Ecto neural progenitor cell (in vitro differentiated cells): Measurements from ENCODE around the gene ZNF484.
"Not testable (repeated sequence)": the region's sequence is repeated elsewhere in the genome, so short reads cannot be mapped to it uniquely, and the experiment has no call there.

Source experiments
- DNase-seq: peaks from one replicate; pipeline ENCODE4 v3.0.0-alpha.2; 2018; ENCODE audit warnings: low spot score

ZNF484 gene

DNA sequence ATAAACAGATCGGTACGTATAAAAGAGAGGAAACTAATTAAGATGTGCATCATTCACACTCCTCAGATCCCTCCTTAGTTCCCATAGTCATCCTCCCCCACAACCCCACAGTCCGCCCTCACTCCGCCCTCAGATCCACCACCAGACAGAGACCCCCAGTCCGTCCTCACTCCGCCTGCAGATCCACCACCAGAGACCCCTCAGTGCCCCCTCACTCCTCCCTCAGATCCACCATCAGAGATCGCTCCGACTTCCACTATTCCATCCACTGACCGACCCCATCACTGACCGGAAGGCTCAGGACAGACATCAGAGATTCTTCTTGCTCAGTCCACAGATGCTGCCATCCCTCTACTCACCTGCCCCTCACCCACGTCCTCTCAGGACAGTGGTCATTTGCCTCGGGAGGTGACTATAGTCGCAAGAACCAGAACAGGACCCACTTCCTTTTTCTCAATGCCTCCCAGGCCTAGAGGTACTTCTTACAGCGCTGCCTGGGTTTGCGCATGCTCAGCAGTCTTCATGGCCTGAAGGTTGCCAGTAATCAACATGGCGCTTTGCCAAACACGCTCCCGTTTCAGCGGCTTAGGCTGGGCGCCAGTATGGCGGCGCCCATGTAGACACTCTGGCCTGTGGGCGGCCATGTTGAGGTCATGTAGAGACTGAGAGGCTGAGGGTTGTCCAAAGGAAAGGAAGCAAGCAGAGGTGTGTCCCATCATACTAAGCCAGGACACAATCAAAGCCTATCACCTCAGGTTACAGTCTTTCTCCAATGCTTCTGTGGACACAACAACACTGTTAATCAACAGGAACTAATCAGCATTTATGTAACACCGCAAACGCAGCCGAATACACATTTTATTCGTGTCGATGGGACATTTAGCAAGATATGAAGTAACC, at the start of gene ZNF484:
Gene ZNF484, minus strand, starts transcription at position 508 of the 900 bp plus-strand sequence. CDS start 3,009 bp downstream, outside the sequence.
- DNase-seq, result peak; percentile 94

DNA sequence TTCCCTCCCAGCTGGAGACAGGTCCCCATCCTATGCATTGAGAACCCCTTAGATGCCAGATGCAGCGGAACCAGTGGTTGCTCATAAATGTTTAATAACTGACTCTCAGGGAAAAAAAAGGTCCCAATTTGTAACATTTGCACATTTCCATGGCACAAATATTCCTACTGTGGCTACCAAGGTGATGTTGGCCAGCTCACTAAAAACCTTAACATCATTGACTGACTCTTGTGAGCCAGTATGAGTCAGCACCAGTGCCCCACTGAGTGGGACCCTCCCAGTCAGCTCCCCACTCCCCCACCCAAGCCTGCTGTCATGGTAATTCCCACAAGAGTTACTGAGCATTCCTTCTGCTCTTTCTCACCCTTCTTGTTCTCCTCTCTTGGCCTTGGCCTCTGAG, 42.6 kb upstream of the ZNF484 start:
- DNase-seq, result no peak

DNA sequence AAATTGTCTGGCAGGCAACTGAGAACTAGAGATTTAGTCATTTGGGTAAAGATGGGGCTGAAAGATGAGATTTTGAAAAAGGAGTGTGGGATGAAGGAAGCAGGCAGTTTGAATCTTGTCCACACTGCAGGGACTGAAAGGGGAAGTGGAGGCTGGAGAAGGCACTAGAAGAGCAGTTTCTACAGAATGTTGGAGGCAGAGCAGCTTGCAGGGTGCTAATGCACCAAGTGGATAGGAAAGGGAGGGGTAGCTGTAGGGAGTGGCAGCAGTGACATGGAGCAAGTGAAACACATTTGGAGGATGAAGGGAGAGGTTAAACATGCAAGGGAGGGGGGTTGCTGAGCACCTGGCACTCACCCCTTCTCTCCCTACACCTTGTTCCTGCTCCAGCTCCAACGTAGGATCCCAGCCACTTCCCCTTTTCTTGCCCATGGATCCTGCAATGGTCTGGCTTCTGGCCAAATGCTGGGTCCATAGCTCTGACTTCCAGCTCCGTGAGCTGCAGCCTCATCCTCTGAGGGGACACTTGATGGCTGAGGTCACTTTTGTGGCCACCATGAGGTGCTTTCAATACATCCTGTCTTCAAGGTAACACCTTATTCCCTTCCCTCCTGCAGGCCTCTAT, 39.5 kb upstream of the ZNF484 start:
- DNase-seq, result no peak

DNA sequence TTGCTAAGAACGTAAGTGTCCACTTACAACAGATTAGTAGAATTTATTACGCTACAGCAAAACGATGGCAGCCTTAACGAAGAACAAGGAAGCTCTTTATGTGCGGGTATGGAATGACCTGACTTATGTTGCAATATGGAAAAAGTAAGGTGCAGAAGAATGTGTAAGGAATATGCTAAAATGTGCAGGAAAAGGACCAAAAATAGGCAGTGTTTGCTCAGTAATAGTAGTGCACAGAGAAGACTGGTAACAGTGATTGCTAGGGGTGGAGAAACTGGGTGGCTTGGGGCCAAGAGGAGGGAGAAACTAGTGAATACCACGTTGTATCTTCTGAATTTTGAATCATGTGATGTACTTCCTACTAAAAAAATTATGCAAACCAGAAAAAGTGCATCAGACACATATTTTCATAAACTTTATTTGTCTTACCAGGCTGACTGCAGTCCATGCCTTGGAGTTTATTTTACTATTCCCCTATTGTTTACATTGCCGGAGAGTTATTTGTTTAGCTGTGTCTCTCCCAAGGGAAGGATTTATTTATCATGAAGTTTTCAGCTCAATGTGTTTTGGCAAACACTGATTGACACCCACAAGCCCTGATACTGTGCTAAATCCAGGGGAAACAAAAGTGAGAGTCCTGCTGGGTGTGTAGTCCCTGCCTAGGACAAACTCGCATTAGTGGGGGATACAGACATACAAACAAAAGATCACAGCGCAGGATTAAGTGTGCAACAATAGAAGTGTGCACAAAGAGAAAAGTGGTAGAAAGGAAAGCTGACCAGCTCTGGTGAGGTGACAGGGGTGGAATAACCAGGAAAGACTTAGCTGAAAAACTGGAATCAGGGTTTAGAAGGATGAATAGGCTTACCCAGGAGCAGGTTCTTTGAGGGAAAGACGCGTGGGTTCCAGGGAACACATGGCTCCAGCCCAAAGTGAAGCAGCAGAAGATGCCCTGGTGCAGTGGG, 34.0 kb upstream of the ZNF484 start:
- peak; percentile 55 for DNase-seq

DNA sequence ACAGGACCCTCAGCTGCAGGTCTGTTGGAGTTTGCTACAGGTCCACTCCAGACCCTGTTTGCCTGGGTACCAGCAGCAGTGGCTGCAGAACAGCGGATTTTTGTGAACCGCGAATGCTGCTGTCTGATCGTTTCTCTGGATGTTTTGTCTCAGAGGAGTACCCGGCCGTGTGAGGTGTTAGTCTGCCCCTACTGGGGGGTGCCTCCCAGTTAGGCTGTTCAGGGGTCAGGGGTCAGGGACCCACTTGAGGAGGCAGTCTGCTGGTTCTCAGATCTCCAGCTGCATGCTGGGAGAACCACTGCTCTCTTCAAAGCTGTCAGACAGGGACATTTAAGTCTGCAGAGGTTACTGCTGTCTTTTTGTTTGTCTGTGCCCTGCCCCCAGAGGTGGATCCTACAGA, 27.3 kb upstream of the ZNF484 start:
- DNase-seq, result not testable (repeated sequence)

DNA sequence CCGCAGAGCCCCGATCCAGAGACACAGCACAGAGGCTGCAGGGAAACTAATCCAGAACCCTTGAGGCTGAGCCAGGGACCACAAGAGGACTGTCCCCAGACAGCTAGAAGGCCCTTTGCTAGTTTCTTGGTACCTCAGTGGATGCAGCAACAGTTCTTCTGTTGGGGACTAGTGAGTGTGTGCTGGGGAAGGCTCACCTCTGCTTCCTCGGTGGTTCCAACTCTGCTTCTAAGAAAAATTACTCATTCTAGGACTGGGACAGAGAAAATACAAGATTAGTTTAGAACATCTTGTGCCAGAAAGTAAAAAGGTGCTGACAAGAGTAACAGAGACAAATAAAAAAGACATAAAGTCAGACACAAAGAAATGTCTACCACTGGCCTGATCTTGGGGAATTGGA, 19.5 kb upstream of the ZNF484 start:
- DNase-seq, result no peak

DNA sequence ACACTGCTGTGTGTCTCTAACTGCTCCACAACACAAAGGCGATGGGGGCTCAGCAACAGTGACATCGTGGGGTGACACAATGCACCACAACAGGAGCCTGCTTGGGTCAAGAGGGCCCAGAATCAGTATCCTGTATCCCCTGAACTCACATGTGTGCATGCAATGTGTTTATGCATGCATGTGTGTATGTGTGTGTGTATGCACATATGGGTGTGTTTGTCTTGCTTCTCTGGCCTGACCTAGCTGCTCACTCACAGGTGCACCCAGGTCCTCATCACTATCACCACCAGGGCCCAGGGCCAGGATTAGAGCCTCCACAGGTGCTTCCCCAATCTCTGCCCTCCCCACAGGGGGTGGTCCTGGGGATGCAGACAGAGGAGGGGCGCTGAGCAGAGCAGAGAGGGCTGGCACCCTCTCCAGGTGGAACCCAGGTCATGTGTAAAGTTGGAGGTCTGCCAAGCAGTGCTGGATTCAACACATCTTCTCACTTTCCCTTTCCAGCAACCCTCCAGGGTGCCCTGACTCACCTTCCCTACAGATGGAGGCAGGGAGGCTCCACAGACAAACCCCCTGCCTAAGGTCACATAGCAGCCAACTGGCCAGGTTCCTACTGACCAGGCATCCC, 18.1 kb upstream of the ZNF484 start:
- DNase-seq, result no peak

DNA sequence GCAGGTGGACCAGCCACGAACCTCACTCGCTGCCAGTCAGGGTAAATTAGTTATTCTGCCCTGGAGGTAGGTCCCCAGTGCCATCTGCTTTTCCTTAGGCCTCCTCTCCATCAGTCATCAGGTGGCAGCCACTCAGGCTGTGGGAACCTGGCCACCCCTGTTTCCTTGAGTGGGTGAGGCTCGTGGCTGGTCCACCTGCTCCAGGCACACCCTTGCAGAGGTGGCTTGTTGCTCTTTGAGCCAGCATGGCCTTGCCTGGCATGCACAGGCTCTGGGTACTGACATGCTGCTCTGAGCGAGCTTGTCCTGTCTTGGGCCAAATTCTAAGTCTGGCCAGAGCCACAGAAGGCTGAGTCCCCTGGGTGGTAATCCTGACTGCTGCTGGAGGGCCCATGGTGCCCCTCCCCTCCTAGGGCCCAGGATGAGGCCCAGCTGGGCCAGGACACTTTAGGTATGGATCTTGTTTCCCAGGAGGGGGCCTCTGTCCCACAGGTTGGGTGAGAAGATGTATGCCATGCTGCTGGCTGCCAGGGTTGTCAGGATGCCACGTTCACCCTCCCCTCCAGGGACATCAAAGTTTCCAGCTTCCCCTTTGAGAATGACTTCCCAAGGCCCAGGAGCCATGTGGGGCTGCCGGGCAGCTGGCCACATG, 17.0 kb upstream of the ZNF484 start:
- DNase-seq, result no peak

DNA sequence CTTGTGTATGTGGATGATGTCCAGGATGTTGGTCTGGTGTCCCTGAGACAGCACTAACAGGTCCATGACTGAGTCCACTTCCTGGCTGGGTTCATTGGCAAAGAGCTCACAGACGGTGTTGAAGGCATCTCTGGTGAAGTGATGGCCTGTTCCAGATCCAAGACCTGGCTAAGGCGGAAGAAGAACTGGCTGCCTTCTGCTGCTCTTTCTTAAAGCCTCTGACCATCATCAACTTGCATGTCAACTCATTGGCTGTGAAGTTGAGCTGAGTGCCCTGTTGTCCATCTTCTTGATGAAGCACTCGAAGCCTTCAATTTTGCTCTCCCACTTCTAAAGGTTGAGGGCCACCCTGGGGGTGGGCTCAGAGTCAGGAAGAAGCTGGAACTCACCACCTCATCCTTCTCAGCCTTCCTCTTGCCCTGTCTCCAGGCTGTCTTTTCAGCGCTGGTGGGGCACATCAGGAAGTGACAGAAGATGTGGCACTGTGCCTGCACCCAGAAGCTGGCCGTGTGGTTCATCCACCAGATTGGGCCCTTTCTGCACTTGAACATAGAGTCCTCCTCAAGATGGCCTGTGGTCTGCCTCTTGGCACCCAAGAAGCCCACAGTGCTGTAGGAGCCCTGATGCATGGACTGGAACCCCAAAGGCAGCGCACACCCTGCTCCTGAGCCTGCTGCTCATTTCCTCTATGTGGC, 16.2 kb upstream of the ZNF484 start:
- not testable (repeated sequence) for DNase-seq

DNA sequence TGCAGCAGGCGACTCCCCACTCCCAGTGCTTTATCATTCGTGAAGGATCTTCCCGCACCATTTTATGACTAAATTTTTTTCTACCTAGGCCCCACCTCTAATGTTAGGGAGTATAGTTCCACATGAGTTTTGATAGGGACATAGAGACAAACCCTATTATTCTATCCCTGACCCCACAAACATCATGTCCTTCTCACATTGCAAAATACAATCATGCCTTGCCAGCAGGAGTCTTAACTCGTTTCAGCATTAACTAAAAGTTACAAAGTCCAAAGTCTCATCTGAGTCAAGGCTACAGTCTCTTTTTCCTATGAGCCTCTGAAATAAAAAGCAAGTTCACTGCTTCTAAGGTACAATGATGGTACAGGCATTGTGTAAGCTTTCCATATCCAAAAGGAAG, 14.4 kb upstream of the ZNF484 start:
- not testable (repeated sequence) for DNase-seq

DNA sequence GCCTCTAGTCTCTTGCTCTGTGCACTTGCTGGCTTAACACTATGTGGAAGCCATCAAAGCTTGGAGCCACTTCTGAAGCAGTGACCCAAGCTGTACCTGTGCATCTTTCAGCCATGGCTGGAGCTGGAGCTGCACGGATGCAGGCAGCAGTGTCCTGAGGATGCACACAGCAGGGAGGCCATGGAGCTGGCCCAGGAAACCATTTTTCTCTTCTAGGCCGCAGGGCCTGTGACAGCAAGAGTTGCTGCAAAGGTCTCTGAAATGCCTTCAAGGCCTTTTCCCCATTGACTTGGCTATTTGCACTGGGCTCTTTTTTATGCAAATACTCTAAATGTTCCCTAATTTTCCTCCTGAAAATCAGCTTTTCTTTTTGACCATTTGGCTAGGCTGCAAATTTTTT, 12.9 kb upstream of the ZNF484 start:
- no peak for DNase-seq

DNA sequence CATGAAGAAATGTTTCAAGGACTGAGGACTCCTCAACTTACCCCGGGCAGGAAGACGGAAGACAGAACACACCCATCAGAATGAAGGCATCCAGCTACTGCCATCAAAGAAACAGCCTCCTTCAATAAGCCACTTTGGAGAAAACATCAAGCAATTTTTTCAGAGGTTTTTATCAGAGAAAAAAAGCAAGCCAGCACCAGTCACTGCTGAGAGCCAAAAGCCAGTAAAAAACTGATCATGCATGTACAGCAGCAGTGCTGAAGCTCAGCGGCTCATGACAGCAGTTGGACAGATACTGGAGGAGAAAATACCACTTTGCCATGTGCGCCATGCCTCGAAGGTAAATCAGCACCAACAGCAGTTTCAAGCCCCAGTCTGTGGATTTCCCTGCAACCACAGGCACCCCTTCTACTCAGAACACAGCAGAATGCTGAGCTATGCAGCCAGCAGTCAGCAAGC, 10.1 kb upstream of the ZNF484 start:
- DNase-seq, result no peak

DNA sequence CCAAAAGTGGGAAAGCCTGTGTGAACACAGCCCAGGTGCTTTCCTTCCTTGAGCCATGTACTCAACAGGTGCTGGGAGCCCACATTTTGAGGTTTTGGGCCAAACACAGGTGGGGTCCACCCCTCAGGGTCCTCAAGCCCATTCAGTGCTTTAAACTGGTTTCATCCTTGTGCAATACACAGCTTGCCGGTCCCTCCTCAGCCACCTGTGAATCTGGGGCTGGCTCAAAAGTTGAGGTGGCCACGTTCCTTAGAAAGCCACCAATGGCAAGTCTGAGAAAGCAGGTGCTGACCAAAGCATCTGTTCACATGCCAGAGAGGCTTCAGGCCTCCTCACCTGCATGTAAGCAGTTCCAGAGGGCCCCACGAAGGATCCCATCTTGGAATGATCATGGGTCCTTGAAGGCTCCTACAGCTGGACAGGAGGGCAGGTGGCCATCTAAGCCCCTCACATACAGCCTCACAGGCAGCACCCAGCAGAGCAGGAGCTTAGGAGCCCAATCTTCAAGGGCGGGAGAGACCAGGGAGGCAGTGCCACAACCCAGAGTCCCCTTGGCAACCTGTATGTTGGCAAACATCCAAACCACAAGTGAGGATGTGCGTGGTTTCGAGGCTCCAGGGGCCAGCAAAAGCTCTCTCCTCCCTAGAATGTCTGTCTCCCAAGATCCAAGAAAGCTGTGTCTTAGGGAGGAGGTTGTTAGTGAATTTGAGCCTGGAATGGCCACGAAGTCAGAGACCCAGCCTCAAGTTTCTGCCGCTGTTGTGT, 9.2 kb upstream of the ZNF484 start:
- DNase-seq, result not testable (repeated sequence)

DNA sequence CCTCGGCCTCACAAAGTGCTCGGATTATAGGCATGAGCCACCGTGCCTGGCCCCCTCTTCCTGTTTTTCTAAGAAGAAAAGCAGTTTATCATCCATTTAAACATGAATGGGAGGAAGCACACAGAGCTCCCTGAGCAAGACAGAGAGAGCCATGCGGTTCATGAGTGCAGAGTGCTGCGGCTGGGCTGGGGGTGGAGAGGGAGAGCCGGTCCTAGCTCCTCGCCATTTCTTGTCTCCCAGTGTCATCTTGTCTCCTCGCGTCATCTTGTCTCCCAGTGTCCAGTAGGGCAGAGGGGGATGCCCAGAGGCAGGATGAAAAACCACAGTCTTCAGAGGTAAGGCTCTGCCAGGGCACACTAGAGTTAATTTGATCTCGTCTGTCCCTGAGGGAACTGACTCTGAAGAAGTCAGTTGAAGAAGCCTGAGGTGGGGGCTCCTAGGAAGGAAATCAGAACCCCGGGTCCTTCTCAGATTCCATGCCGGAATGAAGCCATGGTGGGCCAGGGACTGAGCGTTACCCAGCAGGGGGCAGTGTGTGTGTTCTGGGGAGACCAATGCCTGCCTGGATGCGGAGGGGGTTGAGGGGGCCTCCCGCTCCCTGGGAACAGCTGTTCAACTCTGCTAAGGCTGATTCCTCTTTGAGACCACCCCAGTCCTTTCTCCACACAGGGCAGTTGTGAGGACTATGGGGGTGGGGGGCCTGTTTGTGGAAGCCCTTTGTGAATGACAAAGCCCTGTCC, 6.0 kb upstream of the ZNF484 start:
- DNase-seq, result not testable (repeated sequence)

DNA sequence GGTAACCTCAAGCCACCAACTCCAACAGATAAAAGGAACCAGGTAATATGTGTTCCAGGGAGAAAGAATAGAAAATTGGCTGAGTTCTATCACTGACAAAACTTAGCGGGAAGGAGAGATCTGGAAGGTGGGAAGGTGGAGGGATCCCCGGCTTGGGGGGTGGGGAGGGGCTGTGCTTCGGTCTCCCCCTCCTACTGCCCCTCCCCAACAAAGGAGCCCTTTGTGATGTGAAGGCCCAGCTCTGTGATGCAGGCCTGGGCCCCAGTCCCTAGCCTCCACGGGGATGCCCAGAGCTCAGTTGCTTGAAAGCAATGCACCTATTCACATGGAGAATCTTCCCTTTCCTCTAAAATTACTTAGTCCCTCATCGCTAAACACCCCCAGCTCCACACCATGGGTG, 4.4 kb upstream of the ZNF484 start:
- no peak for DNase-seq

DNA sequence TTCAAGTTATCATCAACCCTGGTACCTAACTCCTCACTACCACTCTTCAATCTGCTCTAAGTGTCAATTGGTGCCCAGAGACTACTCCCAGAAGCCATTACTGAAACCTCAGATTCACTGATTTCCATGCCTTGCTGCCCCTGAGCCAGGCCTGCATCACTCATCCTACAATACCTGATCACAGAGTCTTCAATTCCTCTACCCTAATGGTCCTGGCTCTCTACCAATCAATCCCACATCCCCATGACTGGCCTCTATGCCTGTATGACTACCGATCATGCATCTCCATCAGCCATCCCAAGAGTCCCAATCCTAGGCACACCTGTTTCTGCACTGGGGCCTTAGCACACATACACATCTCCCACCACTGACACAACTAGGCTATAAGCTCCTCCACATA, 2.5 kb downstream of the ZNF484 start:
- no peak for DNase-seq

DNA sequence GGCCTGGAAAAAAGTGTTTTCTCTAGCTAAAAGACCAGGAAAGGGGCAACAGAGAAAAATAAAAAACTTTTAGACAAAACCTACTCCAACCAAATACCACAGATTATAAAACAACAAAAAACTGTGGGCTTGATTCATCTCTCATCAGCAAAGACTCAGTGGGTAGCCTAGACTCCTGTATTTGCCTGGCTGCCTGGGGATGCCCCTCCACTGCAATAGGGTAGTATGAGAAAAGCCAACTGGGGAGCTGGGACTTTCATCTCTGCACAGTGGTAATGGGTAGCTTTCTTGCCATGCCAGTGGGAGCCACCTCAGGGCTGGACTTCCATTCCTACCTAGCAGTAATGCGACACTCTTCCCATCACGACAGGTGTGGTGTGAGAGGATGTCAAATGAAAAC, 7.5 kb downstream of the ZNF484 start:
- DNase-seq, result no peak

DNA sequence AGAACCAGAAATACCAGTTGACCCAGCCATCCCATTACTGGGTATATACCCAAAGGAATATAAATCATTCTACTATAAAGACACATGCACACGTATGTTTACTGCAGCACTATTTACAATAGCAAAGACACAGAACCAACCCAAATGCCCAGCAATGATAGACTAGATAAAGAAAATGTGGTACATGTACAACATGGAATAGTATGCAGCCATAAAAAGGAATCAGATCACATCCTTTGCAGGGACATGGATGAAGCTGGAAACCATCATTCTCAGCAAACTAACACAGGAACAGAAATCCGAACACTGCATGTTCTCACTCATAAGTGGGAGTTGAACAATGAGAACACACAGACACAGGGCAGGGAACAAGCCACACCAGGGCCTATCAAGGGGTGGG, 11.2 kb downstream of the ZNF484 start:
- not testable (repeated sequence) for DNase-seq

DNA sequence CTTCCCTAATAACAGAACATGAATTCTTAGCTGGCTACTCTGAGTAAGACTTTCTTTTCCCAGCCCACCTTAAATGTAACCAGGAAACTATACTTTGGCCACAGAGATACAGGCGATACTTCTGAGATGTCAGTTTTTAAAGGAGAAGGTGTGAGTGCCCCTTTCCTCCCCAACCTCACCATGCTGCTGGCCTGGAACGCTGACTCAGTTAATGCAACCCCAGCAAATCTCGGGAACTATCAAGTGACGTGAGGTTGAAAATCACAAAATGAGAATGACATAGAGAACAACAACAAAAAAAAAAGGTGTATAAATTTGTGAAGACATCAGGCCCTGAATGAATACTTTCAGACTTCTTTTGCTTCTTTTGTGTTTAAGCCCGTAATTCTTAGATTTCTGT, 13.7 kb downstream of the ZNF484 start:
- no peak for DNase-seq
